GM15510 (cell line): ENCODE results near the gene NUAK2.

Experiments
- POLR2A ChIP-seq: IDR thresholded peaks from 3 replicates; pipeline ENCODE4 v1.6.1; 2011; ENCODE audit warnings: borderline replicate concordance; ENCODE audit not compliant: insufficient read length; ENCODE audit errors: extremely low read depth

The NUAK2 gene

GRCh38 chr1:205321162-205321958 is at the start of gene NUAK2:
TSS of gene NUAK2 (minus strand) at chr1:205321745. CDS start at chr1:205321628, 117 bp downstream.
- no peak for TF ChIP-seq POLR2A

GRCh38 chr1:205370780-205371179 is 49.2 kb upstream of the NUAK2 start:
- TF ChIP-seq POLR2A: no peak

GRCh38 chr1:205369701-205370123 is 48.2 kb upstream of the NUAK2 start:
- TF ChIP-seq POLR2A: no peak

- no peak for TF ChIP-seq POLR2A
Measured at GRCh38 chr1:205368478-205368877, 46.9 kb upstream of the NUAK2 start.

GRCh38 chr1:205365945-205366463 is 44.5 kb upstream of the NUAK2 start:
- TF ChIP-seq POLR2A: no peak

- TF ChIP-seq POLR2A: no peak
Measured at GRCh38 chr1:205360891-205361290, 39.3 kb upstream of the NUAK2 start.

GRCh38 chr1:205359771-205360565 is 38.4 kb upstream of the NUAK2 start:
- TF ChIP-seq POLR2A: no peak

- no peak for TF ChIP-seq POLR2A
Measured at GRCh38 chr1:205358579-205358978, 37.0 kb upstream of the NUAK2 start.

GRCh38 chr1:205357567-205357966 is 36.0 kb upstream of the NUAK2 start:
- no peak for TF ChIP-seq POLR2A

- TF ChIP-seq POLR2A: no peak
Measured at GRCh38 chr1:205356440-205357139, 35.0 kb upstream of the NUAK2 start, which contains the start of gene KLHDC8A. TSS of gene KLHDC8A (minus strand) at chr1:205356922. CDS start at chr1:205343604, 13,318 bp downstream.

GRCh38 chr1:205355075-205355453 is 33.5 kb upstream of the NUAK2 start:
- TF ChIP-seq POLR2A: no peak

- no peak for TF ChIP-seq POLR2A
Measured at GRCh38 chr1:205354259-205355074, 32.9 kb upstream of the NUAK2 start.

GRCh38 chr1:205353612-205354011 is 32.1 kb upstream of the NUAK2 start:
- no peak for TF ChIP-seq POLR2A

GRCh38 chr1:205353191-205353590 is 31.6 kb upstream of the NUAK2 start:
- TF ChIP-seq POLR2A: no peak
